Activated CD4-positive, alpha-beta T cell treated with anti-CD3 and anti-CD28 coated beads, Interleukin-10, Interleukin-2, amounts not matched to agents 100 ng/mL and 50 ng/mL, durations not matched to agents 16 hours and 8 hours (primary cell): Measurements from ENCODE around the gene SMIM23.
A peak's percentile ranks its signal among the peaks of the same experiment; 100 is the strongest.

ENCODE experiments used
- DNase-seq: peaks from one replicate; pipeline ENCODE4 v3.0.0-alpha.2; 2020

Gene SMIM23

GRCh38 chr5:171785517-171785916 is at the start of gene SMIM23:
SMIM23 (plus strand) TSS chr5:171785817; CDS start chr5:171785872, 55 bp downstream.
- DNase-seq: no peak

DNA sequence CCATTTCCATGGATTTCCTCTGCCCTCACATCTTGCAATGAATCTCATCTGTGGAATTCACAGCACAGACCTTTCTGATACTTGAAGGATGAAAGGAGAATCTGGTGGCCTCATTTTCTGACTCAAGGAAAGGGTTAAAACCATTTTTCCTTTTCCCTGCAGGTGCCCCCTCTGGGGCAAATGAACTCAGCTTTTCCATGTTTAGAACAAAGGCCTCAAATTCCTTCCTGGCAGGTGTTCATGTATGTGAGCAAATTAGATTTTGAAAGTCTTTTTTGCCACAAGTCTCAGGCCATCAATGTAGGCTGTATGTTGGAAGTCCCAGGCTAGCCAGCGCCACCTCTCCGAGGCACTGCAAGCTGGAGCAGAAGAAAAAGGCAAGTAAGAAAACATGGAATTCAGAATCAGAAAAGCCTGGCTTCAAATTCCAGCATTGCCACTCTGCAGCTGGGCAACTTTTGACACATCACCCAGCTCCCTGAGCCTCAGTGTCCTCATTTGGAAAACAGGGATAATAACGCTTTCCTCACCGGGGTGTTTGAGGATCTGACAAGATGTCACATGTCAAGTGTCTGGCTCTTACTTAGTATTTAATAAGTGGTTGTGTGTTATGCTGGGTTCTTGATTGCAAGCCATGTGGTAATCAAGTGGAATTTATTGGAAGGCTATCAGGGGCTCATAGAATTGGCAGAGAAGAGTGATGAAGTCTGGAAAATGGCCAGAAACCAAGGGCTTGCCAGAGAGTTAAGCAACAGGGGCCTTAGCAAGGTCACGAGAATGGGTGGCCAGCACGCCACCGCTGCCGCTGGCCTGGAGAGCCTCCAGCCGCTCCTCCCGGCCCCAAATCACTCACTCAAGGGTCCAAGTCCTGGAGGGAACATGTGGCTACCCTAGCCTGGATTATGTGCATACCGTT is 48.4 kb upstream of the SMIM23 start:
- no peak for DNase-seq

DNA sequence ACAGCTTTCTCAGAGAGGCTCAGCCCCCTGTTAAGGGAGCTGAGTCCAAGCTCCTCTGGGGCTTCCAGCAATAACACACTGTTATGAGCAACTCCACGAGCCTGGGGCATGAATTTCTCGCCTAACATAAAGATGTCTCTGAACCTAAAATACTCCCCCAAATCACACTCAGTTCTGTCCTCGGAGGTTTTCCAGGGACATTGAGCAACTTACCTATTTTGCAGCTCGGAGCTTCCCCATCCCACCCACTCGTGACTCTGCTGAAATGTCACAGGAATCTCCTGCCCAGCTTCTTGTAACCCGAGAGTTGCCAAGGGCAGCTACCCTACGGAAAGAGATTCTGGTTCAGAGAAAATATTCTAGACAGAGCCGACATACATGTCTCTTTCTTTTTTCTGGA is 47.1 kb upstream of the SMIM23 start:
- no peak for DNase-seq

GRCh38 chr5:171739271-171739670 is 46.3 kb upstream of the SMIM23 start:
- no peak for DNase-seq

- DNase-seq: no peak
Measured at GRCh38 chr5:171743436-171744076, 42.1 kb upstream of the SMIM23 start.

DNA sequence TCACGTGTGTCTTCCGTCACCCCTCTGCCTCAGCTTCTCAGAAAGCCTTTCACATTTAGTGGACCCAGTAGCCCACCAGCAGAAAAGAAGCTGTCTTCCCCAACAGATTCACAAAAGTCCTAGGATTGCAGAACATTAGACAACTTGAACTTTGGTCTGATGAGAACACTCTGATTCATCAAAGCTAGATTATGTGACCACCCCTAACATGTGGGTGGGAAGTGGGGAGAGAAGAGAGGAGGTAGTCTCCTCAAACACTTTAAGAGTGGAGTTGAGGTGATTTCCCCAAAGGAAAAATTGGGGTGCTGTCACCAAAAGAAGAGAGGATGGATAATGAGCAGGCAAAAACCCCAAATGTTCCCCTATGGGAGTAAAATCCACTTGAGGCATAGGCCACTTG is 41.4 kb upstream of the SMIM23 start:
- DNase-seq: no peak

DNA sequence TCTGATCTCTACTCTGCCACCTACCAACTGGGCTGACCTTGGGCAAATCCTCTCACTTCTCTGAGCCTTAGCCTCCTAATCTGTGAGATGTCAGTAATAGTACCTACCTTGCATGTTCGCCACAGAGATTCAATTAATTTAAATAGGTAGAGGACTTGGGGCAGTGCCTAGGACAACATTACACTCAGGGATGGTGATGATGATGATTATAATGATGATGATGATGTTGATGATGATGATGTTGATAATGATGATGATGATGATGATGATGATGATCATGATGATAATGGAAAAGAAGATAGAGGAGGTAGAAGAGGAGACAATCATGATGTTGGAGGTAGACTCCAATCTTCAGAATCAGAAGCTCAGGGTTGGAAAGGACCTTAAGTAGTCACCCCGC is 40.7 kb upstream of the SMIM23 start:
- DNase-seq: no peak

DNA sequence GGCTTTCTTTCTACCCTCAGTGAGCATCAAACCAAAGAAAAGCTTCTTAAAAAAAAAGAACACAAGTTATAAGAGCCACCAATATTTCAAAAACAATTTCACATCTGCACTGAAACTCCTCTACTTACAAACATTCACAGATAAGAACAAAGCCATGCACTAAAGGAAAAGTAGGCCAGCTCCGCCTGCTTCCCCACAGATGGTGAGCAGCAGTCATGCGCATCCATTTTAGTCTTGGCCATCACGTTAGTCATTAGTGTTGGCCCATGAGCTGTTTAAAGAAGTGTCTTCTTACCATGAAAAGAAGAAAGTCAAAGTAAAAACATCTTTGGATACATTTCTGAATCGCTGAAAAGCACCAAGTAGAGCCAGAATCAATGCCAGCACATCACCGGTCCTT is 40.0 kb upstream of the SMIM23 start:
- no peak for DNase-seq

GRCh38 chr5:171747061-171747859 is 38.4 kb upstream of the SMIM23 start:
- no peak for DNase-seq

DNA sequence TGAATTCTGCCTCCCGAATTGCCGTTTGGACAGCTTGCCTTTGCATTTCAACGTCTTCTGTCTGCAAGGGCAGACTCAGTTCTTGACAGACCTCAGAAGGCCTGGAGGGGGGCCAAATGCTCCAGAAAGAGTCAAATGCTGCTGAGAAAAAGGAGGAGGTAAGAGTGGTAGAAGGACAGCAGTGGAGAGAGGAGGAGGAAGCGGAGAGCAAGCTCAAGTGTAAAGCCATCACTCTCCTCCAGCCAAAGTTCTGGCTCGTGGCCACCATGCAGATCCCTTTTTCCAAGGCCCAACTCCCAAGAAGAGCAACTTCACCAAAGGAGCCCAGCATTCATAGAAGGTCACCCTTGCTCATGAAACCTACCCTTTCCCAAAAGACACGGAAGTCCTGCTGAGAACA is 36.9 kb upstream of the SMIM23 start:
- no peak for DNase-seq

GRCh38 chr5:171749365-171749764 is 36.3 kb upstream of the SMIM23 start:
- DNase-seq: no peak

DNA sequence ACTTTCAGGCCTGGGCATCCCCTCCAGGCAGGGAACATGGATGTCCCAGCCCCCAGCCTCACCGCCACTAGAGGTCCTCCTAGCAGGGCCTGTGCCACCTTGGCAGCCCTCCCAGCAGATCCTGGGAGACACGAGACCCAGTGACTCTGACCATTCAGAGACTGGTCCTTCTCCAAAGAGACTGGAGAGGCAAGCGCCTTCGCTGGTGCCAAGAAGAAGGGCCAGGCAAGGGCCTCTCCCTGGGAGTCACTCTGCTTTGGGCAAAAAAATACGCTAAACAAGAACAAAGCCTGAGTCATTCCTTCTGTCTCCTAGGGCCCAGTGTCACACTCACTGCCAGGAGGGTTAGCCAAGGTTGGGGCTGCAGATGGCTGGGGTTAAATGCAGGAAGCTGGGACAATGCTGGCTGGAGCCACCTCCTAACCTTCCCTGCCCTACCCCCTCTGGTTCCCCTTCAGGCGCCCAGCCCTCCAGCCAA is 35.3 kb upstream of the SMIM23 start:
- no peak for DNase-seq

DNA sequence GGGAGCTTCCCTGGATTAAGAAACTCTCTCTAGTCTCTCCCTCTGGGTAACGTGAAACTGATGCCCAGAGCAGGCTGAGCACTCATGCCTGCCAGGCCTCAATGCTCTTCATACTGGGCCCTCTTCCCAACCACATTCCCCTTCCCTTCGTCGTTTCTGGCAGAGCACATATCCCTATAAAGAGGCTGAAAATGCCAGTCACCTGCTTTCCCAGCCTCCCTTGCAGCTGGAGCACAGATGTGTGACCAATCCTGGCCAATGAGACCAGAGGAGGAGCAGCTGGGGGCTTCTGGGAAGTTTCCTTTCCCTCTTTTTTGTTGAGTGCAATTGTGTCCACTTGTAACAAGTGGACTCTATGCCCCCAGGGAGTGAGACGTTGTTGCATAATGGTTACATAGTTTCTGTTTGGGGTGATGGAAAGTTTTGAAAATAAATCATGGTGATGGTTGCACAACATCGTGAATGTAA is 30.2 kb upstream of the SMIM23 start:
- no peak for DNase-seq

DNA sequence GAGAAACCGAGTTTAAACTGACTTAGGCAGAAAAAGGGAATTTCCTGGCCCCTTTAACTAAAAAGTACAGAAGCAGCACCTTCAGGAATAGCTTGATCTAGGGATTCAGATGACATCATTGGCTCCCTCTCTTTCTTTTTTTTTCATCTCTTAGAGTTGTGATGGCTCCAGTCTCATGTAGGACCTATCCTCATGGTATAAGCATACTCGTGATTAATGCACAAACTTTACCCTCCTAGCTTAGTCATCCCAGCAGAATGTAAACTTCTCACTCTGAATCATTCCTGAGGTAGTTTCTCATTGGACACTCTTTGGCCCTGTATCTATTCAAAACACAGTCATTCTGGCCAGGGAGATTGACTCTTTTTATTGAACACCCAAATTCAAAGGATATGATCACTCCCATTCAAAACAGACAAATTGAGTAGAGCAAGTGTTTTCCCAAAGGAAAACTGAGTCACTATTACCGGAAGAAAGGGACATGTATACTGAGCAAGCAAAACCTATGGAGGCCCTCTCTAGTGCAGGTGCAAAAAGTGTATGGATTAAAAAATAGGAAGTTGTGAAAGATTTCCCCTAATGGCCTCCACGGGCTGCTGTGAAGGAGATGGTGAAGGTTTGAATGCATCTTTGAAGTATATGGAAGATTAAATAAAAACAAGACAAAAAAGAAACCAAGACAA is 27.6 kb upstream of the SMIM23 start:
- peak; percentile 56 for DNase-seq

DNA sequence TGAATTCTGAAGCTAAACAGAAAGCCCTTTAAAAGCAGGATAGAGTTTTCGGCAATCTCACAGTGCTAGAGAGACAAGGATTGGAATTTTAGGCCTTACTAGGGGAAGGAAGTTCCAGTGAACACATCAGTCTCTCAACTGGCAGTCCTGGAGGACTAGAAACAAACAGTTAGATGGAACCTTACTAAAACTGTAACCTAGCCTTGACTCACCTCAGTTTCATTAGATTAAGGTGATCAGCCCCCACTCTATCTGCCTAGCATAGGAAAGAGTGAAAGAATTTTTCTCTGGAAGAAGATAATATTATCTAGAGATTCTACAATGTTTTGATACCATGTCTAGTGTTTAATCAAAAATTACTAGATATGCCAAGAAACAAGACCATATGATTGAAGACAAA is 25.8 kb upstream of the SMIM23 start:
- no peak for DNase-seq

DNA sequence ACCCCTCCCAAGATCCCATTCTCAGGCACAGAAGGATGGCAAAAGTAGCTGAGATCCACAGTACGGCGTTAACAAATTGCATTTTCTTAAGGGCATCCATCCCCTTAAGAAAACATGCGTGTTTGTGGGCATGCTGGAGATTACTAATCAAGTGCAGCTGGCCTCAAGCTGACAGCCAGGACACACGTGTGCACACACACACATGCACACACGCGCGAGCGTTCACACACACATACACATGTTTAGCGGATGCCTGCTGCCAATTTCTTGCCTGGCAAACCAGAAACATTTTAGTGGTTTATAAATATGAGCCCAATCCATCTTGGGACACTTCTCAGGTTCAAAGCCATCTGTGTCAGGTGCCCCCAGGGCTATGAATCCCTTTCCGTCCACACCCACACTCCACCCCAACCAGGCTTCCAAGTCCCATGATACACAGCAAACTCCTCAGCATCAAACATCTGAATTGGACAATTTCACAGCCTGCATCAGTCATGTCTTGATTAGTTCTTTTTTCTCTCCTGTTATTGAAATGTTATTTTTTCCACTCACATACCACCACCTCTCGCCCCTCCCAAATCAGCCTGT is 23.5 kb upstream of the SMIM23 start:
- no peak for DNase-seq

GRCh38 chr5:171762903-171763302 is 22.7 kb upstream of the SMIM23 start:
- DNase-seq: no peak

GRCh38 chr5:171764265-171764664 is 21.4 kb upstream of the SMIM23 start:
- DNase-seq: no peak

DNA sequence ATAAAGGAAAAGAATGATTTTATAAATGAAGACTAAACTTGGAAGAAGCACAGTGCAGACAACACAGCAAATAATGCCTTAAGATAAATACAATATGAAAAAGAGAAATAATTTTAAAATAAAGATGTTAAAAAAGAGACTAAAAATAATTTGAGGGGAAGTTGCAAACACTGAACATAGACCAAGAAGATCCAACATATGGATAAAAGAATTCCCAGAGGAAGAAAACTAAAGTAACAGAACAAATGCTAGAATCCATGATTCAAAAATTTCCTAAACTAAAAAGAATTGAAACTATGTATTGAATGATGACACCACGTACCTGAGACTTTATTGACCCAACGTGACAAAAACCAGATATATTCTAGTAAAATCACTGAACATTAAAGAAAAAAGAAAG is 18.7 kb upstream of the SMIM23 start:
- DNase-seq: no peak

DNA sequence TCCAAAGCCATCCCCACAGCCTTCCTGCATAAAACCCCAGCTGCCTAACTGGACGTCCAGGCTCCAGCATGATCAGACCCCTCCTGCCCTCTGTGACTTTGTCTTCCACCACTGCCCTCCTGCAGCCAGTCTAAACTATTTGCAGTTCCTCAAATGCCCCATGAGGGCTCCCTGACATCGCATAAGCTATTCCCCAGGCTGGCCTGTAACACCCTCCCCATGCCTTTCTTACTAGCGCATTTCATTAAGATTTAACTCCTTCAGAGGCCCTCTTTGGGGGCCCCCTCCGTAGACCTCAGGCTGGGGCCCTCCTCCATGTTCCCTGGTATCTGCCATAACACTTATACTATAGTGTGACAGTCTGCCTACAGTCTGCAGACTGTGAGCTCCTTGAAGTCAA is 15.5 kb upstream of the SMIM23 start:
- no peak for DNase-seq

- no peak for DNase-seq
Measured at GRCh38 chr5:171771856-171772255, 13.8 kb upstream of the SMIM23 start.

DNA sequence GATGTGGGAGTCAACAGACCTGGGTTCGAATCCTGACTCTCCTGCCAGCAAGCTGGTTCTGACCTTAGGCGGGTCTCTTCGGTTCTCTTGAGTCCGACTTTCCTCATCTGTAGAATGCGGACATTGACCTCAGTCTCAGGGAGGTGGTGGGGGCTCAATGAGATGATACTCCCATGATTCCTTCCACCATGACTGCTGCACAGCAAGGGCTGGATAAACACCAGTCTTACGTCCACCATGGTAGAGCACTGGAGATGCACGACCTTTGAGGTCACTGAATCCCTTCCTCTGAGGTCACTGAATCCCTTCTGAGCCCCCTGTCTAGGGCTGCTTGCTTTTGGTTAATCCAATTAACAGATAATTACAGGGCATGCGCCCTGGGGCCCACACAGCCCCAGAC is 12.5 kb upstream of the SMIM23 start:
- DNase-seq: no peak
